Tibial nerve (tissue), 3 donors: ENCODE data around the gene RAB20.

ENCODE experiments used
- CTCF ChIP-seq, 5 experiments: fragments of 200-600 bp in 3 of 5; fragments of 450-650 bp in 2 of 5; sonication (generic) in 3 of 5; IDR thresholded peaks; one replicate each; pipeline ENCODE4 v1.5.1; 2016 to 2019; ENCODE audit warnings: antibody characterized with exemption in 5 of 5, mild to moderate bottlenecking in 3 of 5, moderate library complexity in 2 of 5
- POLR2A ChIP-seq, 2 donors: fragments of 450-650 bp; IDR thresholded peaks; one replicate each; pipeline ENCODE4 v1.6.1; 2017; ENCODE audit warnings: antibody characterized with exemption in 2 of 2, mild to moderate bottlenecking in 2 of 2, moderate library complexity in 2 of 2

- TF ChIP-seq CTCF (IDR thresholded peaks at IDR 0.05) (no peak), POLR2A (IDR thresholded peaks at IDR 0.05) (no peak)
Observed at GRCh38 chr13:110592665-110593064, 31.1 kb upstream of the RAB20 start.
